Glomerular endothelial cell (primary cell): ENCODE results near the gene RHOD. TPM values are rescaled to one million over a fixed set of nuclear protein-coding genes. Genes with fewer than 3 reads are reported as not detected.

Source experiments
- DNase-seq: peaks from one replicate; pipeline ENCODE4 v3.0.0-alpha.2; 2011; ENCODE audit warnings: low read depth, low spot score; ENCODE audit errors: extremely low read depth
- total RNA-seq: library from RNA; depleted of rRNA; stranded (reverse); fragments of >200 nt; gene quantifications from 2 replicates; pipeline ENCODE4 v1.2.3, GENCODE V29; 2015

The RHOD gene
- total RNA-seq, 1 donor from 2014 or later: 22.1 TPM

DNA sequence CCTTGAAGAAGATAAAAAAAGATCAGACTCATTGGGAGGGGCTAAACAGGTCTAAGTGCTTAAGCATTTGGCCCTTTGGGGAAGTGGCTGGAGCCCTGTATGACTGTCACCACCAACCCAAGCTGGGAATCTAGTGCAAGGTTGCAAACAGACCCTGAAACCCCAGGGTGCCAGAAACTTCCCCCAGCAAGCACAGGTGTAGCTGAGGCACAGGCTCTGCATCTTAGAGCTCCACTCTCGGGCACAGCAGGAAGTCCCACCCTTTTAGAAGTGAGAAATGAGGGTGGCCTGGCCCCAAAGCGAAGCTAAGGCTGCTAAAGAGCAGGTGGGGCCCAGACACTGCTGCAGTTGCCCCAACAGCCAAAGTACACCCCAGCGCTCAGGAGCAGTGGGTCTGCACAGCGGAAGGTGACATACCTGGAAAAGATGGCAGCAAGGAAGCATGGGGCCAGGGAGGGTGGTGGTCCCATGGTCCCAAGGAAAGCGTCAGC is 56.6 kb downstream of the RHOD start:
- DNase-seq: no peak

DNA sequence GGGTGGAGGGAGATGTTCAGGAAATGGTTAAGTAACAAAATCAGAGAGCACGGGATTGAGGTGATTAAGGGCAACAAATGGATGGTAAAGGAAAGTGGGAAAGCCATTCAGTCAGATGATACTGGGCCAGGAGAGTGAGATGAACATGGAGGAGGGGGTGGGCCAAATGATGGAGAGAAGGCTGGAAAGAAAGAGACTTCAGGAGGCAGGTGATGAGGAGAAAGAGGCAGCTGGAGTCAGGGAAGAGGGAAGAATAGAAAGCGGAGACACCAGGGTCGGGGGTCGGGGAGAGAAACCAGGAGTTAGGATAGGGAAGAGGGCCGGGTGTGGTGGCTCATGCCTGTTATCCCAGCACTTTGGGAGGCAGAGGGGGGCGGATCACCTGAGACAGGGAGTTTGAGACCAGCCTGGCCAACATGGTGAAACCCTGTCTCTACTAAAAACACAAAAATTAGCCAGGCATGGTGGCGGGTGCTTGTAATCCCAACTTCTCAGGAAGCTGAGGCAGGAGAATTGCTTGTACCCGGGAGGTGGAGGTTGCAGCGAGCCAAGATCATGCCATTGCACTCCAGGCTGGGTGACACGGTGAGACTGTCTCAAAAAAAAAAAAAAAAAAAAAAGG is 57.7 kb downstream of the RHOD start:
- no peak for DNase-seq

DNA sequence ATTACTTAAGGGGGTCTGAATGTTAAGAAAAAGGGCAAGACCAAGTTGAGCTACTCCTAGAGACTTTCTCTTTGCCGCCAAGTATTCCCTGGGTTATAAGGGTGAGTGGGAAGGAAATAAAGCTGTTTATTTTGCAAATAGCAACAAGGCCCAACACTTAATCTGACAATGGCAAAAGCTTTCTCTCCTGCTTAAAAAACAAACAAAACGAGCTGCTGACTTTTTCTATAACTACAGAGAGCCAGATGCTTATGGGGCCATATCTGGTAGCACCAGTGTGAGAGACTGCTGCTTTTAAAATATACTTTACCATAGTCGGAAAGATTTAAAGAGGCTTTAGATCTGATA is 60.1 kb downstream of the RHOD start:
- no peak for DNase-seq

DNA sequence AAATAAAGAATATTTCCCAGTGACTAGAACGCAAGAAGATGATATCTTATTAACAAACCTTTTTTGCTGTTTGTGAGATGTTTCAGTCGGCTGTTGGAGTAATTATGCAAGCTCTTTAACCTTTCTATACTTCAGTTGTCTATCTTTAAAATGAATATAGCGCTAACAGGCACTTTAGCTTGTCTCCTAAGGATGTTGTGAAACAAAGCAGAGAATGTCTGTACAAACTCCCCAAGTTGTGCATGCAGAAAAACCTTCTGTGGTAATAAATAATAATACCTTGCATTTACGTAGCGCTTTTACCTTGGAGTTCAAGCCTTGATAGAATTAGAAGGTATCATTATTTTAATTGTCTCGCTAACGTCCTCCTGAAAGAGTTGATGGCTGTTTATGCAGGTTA is 60.5 kb downstream of the RHOD start:
- no peak for DNase-seq

DNA sequence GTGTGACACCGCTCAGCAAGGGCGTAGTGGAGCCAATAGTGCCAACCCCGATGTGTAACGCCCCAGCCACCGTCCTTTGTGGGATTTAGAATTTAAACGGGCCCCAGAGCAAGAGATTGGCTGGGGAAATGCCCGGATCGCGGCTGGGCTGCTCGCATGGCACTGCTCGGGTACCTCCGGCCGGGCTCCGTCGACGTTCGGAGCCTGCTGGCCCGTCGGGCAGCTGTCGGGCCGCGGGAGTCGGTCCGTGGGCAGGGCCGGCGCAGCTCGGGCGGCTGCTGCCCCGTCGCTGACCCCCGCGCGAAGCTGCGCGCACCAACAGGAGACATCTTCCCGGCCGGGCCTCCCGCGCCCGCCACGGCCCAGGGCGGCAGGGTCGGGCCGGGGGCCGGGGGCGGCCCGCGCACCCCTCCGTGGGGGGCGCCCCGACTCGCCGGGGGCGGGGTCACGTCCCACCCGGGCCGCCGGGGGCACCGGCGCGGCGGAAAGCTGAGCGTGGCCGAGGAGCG is 61.1 kb downstream of the RHOD start:
- no peak for DNase-seq

DNA sequence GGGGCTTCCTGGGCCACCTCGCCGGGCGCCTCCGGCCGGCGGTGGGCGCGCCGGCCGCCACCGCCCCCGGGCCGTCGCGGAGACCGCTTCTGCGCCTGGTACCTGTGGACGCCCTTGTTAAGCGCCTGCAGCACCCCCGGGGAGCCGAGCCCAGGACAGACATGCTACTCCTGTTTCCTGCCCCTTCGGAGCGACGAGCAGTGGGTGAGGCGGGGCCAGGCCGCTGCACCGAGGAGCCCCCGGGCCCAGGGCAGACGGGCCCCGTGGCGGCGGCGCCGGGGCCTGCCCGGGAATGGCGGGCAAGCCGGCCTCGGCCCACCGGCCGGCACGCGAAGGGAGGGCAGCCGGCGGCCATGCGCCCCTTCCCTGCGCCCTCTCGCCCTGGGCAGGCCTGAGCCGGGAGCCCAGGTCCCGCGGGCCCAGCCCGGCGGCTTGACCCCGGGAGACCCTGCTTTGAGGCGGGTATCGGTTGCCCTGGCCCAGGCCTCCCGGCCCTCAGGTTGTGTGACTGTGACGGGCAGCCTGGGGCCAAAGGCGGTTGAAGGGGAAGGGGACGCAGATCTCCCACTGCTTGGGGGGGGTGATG is 61.6 kb downstream of the RHOD start:
- DNase-seq: no peak

DNA sequence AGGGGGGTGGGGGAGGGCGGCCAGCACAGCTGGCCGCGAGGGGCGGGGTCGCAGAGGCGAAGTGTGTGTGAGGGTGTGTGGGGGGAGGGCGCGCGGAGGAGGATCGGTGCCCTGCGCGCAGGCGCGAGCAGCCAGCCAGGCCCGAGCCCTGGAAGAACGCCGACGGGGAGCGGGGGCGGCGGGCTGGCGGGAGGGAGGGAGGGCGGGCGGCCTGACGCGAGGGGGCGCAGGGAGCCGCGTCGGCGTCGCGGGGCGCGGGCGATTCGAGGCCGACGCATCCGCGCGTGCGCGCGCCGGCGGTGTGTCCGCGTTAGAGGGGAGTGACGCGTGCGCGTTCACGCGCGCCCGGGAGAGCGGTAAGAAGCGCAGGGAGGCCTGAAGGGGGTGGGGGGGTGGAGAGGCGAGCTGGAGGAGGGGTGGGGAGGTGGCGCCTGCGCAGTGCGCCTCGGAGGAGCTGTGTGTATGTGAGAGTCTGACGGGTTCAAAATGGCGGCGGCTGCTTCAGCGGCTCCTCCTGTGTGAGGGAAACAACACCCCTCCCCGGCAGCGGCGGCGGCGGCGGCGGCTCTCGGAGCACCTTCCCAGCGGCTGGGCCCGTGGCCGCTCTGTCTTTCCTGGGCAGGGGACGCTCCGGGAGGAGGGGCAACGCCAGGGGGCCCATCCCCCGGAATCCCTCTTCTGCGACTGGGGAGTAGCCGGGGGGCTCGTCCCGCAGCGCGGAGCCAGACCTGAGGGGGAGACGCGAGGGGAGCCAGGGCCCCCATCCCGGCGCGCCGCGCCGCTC is 62.3 kb downstream of the RHOD start, which contains the start of gene KDM2A:
Gene KDM2A, plus strand, starts transcription at position 463 of the 784 bp plus-strand sequence. CDS start 2,054 bp downstream, outside the sequence.
- DNase-seq: peak; percentile 71

DNA sequence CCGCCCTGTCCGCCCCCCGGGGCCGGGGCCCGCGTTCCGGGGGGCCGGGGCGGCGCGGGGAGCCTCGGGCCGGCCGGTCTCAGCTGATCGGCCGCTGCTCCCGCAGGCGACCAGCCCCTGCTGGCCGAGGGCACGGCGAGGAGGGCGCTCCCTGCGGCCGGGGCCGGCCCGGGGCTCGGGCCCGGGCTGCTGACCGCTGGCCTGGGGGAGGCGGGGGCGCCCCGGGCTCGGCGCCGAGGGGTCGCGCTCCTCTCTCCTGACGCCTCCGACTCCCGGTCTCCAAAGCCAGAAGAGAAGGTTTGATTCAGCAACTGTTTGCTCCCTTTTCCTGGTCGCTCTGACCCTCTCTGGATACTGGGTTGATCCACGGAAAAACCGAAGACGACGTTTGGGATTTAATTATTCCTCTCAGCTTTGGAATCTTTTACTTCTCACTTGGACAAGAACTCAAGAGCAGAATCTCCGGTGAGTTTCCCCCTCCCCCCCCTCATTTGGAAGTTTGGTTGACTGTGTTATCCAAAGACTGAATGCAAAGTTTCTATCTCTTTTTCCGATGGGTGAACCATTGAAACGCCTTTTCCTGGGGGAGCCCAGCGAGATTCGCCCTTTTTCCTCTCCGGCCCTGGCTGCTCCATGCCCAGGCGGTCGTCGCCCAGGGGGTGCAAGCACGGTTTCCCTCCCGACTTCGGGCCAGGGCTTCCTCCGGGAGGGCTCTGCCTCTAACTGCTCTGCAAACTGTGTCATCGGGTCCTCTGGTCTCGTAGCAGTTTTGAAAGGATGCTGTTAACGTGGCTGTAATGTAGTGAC is 63.1 kb downstream of the RHOD start:
- no peak for DNase-seq

DNA sequence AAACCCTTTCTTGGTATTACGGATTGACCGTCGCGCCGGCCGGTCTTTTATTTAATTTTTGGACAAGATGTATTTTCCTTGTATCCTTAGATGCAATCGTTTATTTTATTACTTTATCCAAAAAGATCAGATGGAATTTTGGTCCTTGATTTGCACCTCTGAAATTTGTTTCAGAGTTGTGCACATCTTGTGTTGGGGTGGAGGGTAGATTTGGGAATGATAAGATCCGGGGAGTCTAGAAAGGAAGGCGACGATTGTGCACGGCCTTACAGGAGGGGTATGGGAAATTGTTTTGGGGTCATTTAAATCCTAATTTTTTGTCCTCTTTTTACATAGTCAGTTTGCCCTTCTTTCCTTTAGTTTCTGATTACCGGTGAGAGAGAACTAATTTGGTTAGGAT is 63.8 kb downstream of the RHOD start:
- DNase-seq: no peak

DNA sequence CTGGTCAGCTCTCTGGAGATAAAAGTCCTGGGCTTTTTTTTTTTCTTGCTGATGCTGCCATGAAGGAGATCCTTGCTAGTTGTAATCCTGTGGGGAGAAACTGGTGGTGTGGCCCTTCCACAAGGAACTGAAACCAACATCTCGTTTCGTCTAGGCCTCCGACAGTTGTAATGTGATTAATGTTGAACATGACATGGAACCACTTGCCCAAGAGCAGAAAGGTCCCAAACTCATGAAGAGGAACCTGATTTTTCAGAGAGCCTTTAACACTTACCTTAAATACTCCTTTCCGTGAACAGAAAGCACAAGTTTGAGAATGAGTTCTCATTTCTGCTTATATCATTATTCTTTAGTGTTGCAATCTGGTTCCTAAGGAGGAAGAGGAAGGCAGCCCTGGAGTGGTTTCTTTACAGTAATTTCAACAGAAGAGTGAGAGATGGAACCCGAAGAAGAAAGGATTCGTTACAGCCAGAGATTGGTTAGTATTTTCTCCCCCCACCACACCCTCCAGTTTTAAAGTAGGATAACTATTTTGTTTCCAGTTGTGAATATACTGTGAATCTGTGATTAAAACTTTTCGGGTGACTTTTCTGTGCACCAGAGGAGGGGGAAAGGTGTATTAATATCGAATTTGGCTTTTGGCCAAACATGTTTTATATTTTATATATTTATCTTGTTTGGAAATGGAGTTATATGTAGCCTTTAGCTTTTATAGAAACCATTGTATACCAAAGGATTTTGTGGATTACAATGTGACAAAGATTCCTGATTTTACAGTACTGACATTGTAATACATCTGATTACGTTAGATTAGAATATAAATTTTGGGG is 64.4 kb downstream of the RHOD start:
- no peak for DNase-seq

Other genes starting within 250 kb of the RHOD start
- 17.8 and 32.7 TPM in 2 replicates for gene RCE1, start 213.4 kb upstream of the RHOD start, total RNA-seq
- 37.9 and 49.7 TPM in 2 replicates for gene LRFN4, start 199.8 kb upstream of the RHOD start, total RNA-seq
- 6.4 and 7.0 TPM in 2 replicates for gene PC, start 98.5 kb upstream of the RHOD start, total RNA-seq
- not detected in 2 replicates for gene C11orf86, start 81.5 kb upstream of the RHOD start, total RNA-seq
- gene SYT12, start 33.7 kb upstream of the RHOD start, total RNA-seq: 0.18 TPM in 1 of 2 replicates, not detected in the other
- 35.8 and 55.2 TPM in 2 replicates for gene KDM2A, start 62.4 kb downstream of the RHOD start, total RNA-seq
- 45.8 and 72.7 TPM in 2 replicates for gene GRK2, start 209.6 kb downstream of the RHOD start, total RNA-seq
- 27.9 and 44.2 TPM in 2 replicates for gene ANKRD13D, start 232.5 kb downstream of the RHOD start, total RNA-seq
- 16.7 and 19.2 TPM in 2 replicates for gene SSH3, start 246.7 kb downstream of the RHOD start, total RNA-seq